SHP77 (cell line): ENCODE measurements around the gene POLR3A.
"Not testable (repeated sequence)": the region's sequence is repeated elsewhere in the genome, so short reads cannot be mapped to it uniquely, and the experiment has no call there.

ENCODE experiments used
- DNase-seq, 2 experiments: peaks; one replicate each; lab custom pipeline; 2025; lab: John Stamatoyannopoulos, UW

Gene POLR3A

GRCh38 chr10:78019264-78019663 lies 10.1 kb downstream of the POLR3A start:
- no peak for DNase-seq

- DNase-seq: no peak
These were observed 11.5 kb downstream of the POLR3A start for GRCh38 chr10:78017856-78018255.

- DNase-seq: no peak
These were observed 13.8 kb downstream of the POLR3A start for GRCh38 chr10:78015546-78015945.

GRCh38 chr10:78013564-78013963 lies 15.8 kb downstream of the POLR3A start:
- DNase-seq: no peak

- DNase-seq: no peak
These were observed 18.2 kb downstream of the POLR3A start for GRCh38 chr10:78011065-78011464.

GRCh38 chr10:78010278-78010677 lies 19.0 kb downstream of the POLR3A start:
- DNase-seq: no peak

GRCh38 chr10:78009662-78010061 lies 19.7 kb downstream of the POLR3A start:
- DNase-seq: no peak

- DNase-seq: no peak
These were observed 22.1 kb downstream of the POLR3A start for GRCh38 chr10:78007172-78007571.

GRCh38 chr10:78004215-78005026 lies 24.9 kb downstream of the POLR3A start:
- no peak for DNase-seq

GRCh38 chr10:78002541-78003288 lies 26.6 kb downstream of the POLR3A start:
- no peak for DNase-seq

- no peak for DNase-seq
These were observed 28.3 kb downstream of the POLR3A start for GRCh38 chr10:78000956-78001472.

GRCh38 chr10:78000206-78000605 lies 29.1 kb downstream of the POLR3A start:
- no peak for DNase-seq

GRCh38 chr10:77998780-77999179 lies 30.5 kb downstream of the POLR3A start:
- DNase-seq: not testable (repeated sequence)

- DNase-seq: no peak
These were observed 35.7 kb downstream of the POLR3A start for GRCh38 chr10:77993620-77994019.

- DNase-seq: no peak
These were observed 40.1 kb downstream of the POLR3A start for GRCh38 chr10:77989081-77989724.

GRCh38 chr10:77987671-77988255 lies 41.6 kb downstream of the POLR3A start:
- no peak for DNase-seq

- DNase-seq: no peak
These were observed 44.3 kb downstream of the POLR3A start for GRCh38 chr10:77984986-77985385.

GRCh38 chr10:77983384-77984341 lies 45.7 kb downstream of the POLR3A start:
- DNase-seq: no peak

GRCh38 chr10:77981281-77981680 lies 48.0 kb downstream of the POLR3A start:
- DNase-seq: no peak

- no peak for DNase-seq
These were observed 50.1 kb downstream of the POLR3A start for GRCh38 chr10:77979221-77979620.

- no peak for DNase-seq
These were observed 51.0 kb downstream of the POLR3A start for GRCh38 chr10:77978360-77978759.
